ENCODE measurements around the gene IQSEC3.
A peak's percentile ranks its signal among the peaks of the same experiment; 100 is the strongest.
"Not testable (repeated sequence)": the region's sequence is repeated elsewhere in the genome, so short reads cannot be mapped to it uniquely, and the experiment has no call there.

The IQSEC3 gene

GRCh38 chr12:203462-204260 lies 137.1 kb downstream of the IQSEC3 start:
- peak in 1 of 2 donors; percentile 13 for DNase-seq

GRCh38 chr12:204261-204678 lies 137.7 kb downstream of the IQSEC3 start:
- DNase-seq = no peak

- no peak for DNase-seq
Observed at GRCh38 chr12:205026-205425, 138.5 kb downstream of the IQSEC3 start.

GRCh38 chr12:206746-207440 lies 140.3 kb downstream of the IQSEC3 start:
- no peak for DNase-seq

- DNase-seq = no peak
Observed at GRCh38 chr12:207804-208203, 141.2 kb downstream of the IQSEC3 start.

GRCh38 chr12:208813-209212 lies 142.2 kb downstream of the IQSEC3 start:
- no peak for DNase-seq

- DNase-seq = no peak
Observed at GRCh38 chr12:209246-209645, 142.7 kb downstream of the IQSEC3 start.

GRCh38 chr12:209851-210250 lies 143.3 kb downstream of the IQSEC3 start:
- DNase-seq = no peak

- no peak for DNase-seq
Observed at GRCh38 chr12:210277-211141, 143.9 kb downstream of the IQSEC3 start.

GRCh38 chr12:211142-211465 lies 144.5 kb downstream of the IQSEC3 start:
- DNase-seq = no peak

GRCh38 chr12:211639-212414 lies 145.3 kb downstream of the IQSEC3 start:
- no peak for DNase-seq

- no peak for DNase-seq
Observed at GRCh38 chr12:212415-212714, 145.8 kb downstream of the IQSEC3 start.

GRCh38 chr12:212715-213526 lies 146.4 kb downstream of the IQSEC3 start:
- DNase-seq = no peak

- DNase-seq = no peak
Observed at GRCh38 chr12:213527-213932, 147.0 kb downstream of the IQSEC3 start.

- no peak for DNase-seq
Observed at GRCh38 chr12:214003-214741, 147.6 kb downstream of the IQSEC3 start, which contains the start of gene SLC6A12. Gene SLC6A12 (minus strand): TSS chr12:214157. CDS start chr12:209986, 4,171 bp downstream.

GRCh38 chr12:215116-215515 lies 148.5 kb downstream of the IQSEC3 start:
- DNase-seq = no peak

GRCh38 chr12:217029-217428 lies 150.5 kb downstream of the IQSEC3 start:
- not testable (repeated sequence) for DNase-seq

GRCh38 chr12:218221-218620 lies 151.7 kb downstream of the IQSEC3 start:
- no peak for DNase-seq

GRCh38 chr12:218728-219590 lies 152.4 kb downstream of the IQSEC3 start:
- DNase-seq = no peak

- DNase-seq = peak; percentile 53 to 78
Observed at GRCh38 chr12:219891-220352, 153.4 kb downstream of the IQSEC3 start.
